Activated CD4-positive, alpha-beta T cell treated with anti-CD3 and anti-CD28 coated beads for 4 hours (primary cell): ENCODE data around the gene GNG12.

Experiments used
- DNase-seq, 2 donors: peaks; one replicate each; pipeline ENCODE4 v3.0.0-alpha.2; 2020

Gene GNG12

GRCh38 chr1:67812226-67812625 lies 21.0 kb downstream of the GNG12 start:
- DNase-seq, result no peak

- no peak for DNase-seq
These were observed 21.5 kb downstream of the GNG12 start for GRCh38 chr1:67811781-67812180.

- DNase-seq, result no peak
These were observed 23.4 kb downstream of the GNG12 start for GRCh38 chr1:67809887-67810286.

- no peak for DNase-seq
These were observed 26.0 kb downstream of the GNG12 start for GRCh38 chr1:67807282-67807681.

- no peak for DNase-seq
These were observed 28.6 kb downstream of the GNG12 start for GRCh38 chr1:67804710-67805109.

GRCh38 chr1:67803380-67804279 lies 29.6 kb downstream of the GNG12 start:
- no peak for DNase-seq

GRCh38 chr1:67802565-67802964 lies 30.7 kb downstream of the GNG12 start:
- DNase-seq, result no peak

- DNase-seq, result no peak
These were observed 31.4 kb downstream of the GNG12 start for GRCh38 chr1:67801903-67802302.

- DNase-seq, result no peak
These were observed 37.9 kb downstream of the GNG12 start for GRCh38 chr1:67795179-67795912.

- DNase-seq, result no peak
These were observed 39.7 kb downstream of the GNG12 start for GRCh38 chr1:67793562-67793961.

- DNase-seq, result no peak
These were observed 40.4 kb downstream of the GNG12 start for GRCh38 chr1:67792741-67793458.

- DNase-seq, result no peak
These were observed 41.2 kb downstream of the GNG12 start for GRCh38 chr1:67792103-67792502.

GRCh38 chr1:67791686-67792085 lies 41.6 kb downstream of the GNG12 start:
- DNase-seq, result no peak

GRCh38 chr1:67791261-67791660 lies 42.0 kb downstream of the GNG12 start:
- no peak for DNase-seq

GRCh38 chr1:67790201-67790692 lies 43.0 kb downstream of the GNG12 start:
- DNase-seq, result no peak

GRCh38 chr1:67789551-67789950 lies 43.7 kb downstream of the GNG12 start:
- DNase-seq, result no peak

GRCh38 chr1:67788904-67789303 lies 44.4 kb downstream of the GNG12 start:
- DNase-seq, result no peak

GRCh38 chr1:67788238-67788790 lies 45.0 kb downstream of the GNG12 start:
- no peak for DNase-seq

- DNase-seq, result no peak
These were observed 45.5 kb downstream of the GNG12 start for GRCh38 chr1:67787746-67788145.

- DNase-seq, result no peak
These were observed 47.2 kb downstream of the GNG12 start for GRCh38 chr1:67785847-67786753.

- DNase-seq, result no peak
These were observed 48.6 kb downstream of the GNG12 start for GRCh38 chr1:67784545-67785186.
